CD4-positive, alpha-beta T cell (primary cell): ENCODE data around the gene LAMTOR4. TPM values are rescaled to one million over a fixed set of nuclear protein-coding genes. Genes with fewer than 3 reads are reported as not detected.

Source experiments
- ATAC-seq: fragments of 200-7000 bp; cut with Tn5 transposase; one replicate; pipeline ENCODE4 v1.10.0; 2022; ENCODE audit warnings: mild to moderate bottlenecking; ENCODE audit not compliant: poor library complexity
- CTCF ChIA-PET: fragments of 350-600 bp; sonication (Branson Sonifier 250); formaldehyde crosslinking; loops from one replicate; lab custom pipeline; 2021; ENCODE audit warnings: antibody characterized with exemption, inconsistent platforms; lab: Charles Lee
- POLR2A ChIA-PET: fragments of 350-600 bp; sonication (Branson Sonifier 250); formaldehyde crosslinking; loops from one replicate; lab custom pipeline; 2021; ENCODE audit warnings: antibody characterized with exemption, inconsistent platforms; lab: Charles Lee
- DNase-seq, 14 experiments: peaks; one replicate each; pipeline ENCODE4 v3.0.0-alpha.2; 2013 to 2020; ENCODE audit warnings: mixed read lengths in 2 of 14
- H3K27ac ChIP-seq, 2 donors: one replicate each; pipeline versions ENCODE4 v1.5.1 to v1.7.0; 2013; ENCODE audit warnings: low read length in 2 of 2, low read depth in 1 of 2, mild to moderate bottlenecking in 1 of 2
- H3K27me3 ChIP-seq, 2 experiments: 1 replicate in 1 of 2; 2 replicates in 1 of 2; pipeline versions ENCODE4 v1.6.1 to v1.7.0; 2013; ENCODE audit warnings: low read length in 2 of 2, control low read depth in 1 of 2, mild to moderate bottlenecking in 1 of 2, moderate library complexity in 1 of 2; ENCODE audit not compliant: insufficient read depth in 2 of 2, control insufficient read depth in 1 of 2
- H3K36me3 ChIP-seq: one replicate; pipeline ENCODE4 v1.6.1; 2013; ENCODE audit warnings: low read length, control low read depth; ENCODE audit not compliant: insufficient read depth
- H3K4me1 ChIP-seq: one replicate; pipeline ENCODE4 v1.6.1; 2013; ENCODE audit warnings: low read length, control low read depth; ENCODE audit not compliant: insufficient read depth
- H3K4me3 ChIP-seq: one replicate; pipeline ENCODE4 v1.5.1; 2013; ENCODE audit warnings: mild to moderate bottlenecking, low read length, moderate library complexity
- H3K9me3 ChIP-seq, 2 experiments: 1 replicate in 1 of 2; 2 replicates in 1 of 2; pipeline versions ENCODE4 v1.6.1 to v1.7.0; 2013; ENCODE audit warnings: low read length in 2 of 2, mild to moderate bottlenecking in 2 of 2, control low read depth in 1 of 2, moderate library complexity in 1 of 2; ENCODE audit not compliant: control insufficient read depth in 1 of 2, insufficient read depth in 1 of 2
- H3K27ac Mint-ChIP-seq: one replicate; pipeline ENCODE4 v1.8.0; 2020; ENCODE audit warnings: mixed read lengths
- H3K27me3 Mint-ChIP-seq: one replicate; pipeline ENCODE4 v1.8.0; 2021; ENCODE audit warnings: mixed read lengths
- H3K36me3 Mint-ChIP-seq: one replicate; pipeline ENCODE4 v1.8.0; 2021; ENCODE audit warnings: low read depth, mixed read lengths
- H3K4me1 Mint-ChIP-seq: one replicate; pipeline ENCODE4 v1.8.0; 2021; ENCODE audit warnings: low read depth, mixed read lengths
- H3K4me3 Mint-ChIP-seq: one replicate; pipeline ENCODE4 v1.8.0; 2020; ENCODE audit warnings: mild to moderate bottlenecking, mixed read lengths
- H3K9me3 Mint-ChIP-seq: one replicate; pipeline ENCODE4 v1.8.0; 2020; ENCODE audit warnings: mixed read lengths
- intact Hi-C, 2 experiments: fragments of 100-400 bp; cut with DNase I in 1 of 2; cut with micrococcal nuclease in 1 of 2; formaldehyde crosslinking; loops; one replicate each; pipeline versions ENCODE4 v1.15.1 to v1.9.0; 2023 to 2025; cut with DNase I, micrococcal nuclease
- polyA plus RNA-seq, 2 donors: library from polyadenylated mRNA; unstranded; fragments of 120-200 nt; gene quantifications; one replicate each; pipeline ENCODE4 v1.2.1, GENCODE V29; 2013
- total RNA-seq, 174 experiments: library from RNA in 2 of 174; stranded (reverse) in 2 of 174; gene quantifications; one replicate each; pipeline ENCODE4 v1.2.3 and lab custom pipeline; 2021 to 2026
- TF ChIP-seq, protein P1 (sequence below): fragments of 200-600 bp; IDR thresholded peaks from one replicate; pipeline ENCODE4 v1.8.0; 2022; ENCODE audit warnings: antibody characterized with exemption, mild to moderate bottlenecking

Gene LAMTOR4
- total RNA-seq (100 to 1,000 TPM; 107 to 125 TPM), total RNA-seq (lab: John Stamatoyannopoulos, UW) (15.0 to 69.7 (median 42.8) reads per million in 172 experiments)
- polyA plus RNA-seq (2013, experiment 1 of 2): 198 TPM
- polyA plus RNA-seq (2013, experiment 2 of 2): 173 TPM

DNA sequence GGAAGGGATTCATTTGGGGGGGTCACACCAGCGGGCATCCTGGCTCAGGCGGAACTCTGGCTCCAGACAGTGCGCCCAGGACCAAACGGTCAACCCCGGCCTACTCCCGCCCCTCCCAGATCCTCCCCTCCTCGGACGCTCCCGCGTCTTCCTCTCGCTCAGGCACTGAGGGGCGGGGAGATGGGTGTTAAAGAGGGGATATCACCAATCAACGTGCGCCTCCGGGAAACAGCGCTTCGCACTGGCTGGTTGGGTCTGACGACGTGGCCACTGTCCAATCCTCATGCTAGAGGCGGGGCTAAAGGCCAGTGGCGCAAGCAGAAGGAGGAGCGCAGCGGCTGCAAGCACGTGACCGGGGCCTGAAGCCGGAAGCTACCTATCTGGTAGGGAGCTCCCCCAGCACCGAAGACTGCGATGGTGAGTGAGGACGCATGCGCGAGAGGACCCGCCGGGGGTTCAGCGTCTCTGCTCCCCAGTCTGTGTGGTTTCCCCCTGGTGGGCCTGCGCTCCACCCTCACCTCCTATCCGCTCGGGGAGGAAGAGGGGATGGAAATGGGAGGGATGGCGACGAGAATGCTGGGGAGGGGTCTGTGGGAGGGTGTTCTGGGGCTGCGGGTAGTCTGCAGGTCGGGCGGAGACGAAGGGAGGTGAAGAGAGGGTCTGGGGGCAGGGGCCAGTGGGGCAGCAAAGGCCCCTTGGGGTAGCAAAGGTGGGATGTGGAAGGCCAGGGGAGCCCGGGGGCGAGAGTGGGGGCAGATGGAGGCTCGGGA lies at the start of gene LAMTOR4:
TSS of gene LAMTOR4 (plus strand) at position 360 of the 770 bp plus-strand sequence. CDS start at position 415, 55 bp downstream.
- peaks cover 14% of the 10 kb centered on the region for H3K36me3 ChIP-seq
- H3K36me3 Mint-ChIP-seq: peaks cover 43% of the 10 kb centered on the region
- ATAC-seq: peak; percentile 95
- peak; percentile 94 to 100 (median 97) for DNase-seq
- TF ChIP-seq, protein P1, sequence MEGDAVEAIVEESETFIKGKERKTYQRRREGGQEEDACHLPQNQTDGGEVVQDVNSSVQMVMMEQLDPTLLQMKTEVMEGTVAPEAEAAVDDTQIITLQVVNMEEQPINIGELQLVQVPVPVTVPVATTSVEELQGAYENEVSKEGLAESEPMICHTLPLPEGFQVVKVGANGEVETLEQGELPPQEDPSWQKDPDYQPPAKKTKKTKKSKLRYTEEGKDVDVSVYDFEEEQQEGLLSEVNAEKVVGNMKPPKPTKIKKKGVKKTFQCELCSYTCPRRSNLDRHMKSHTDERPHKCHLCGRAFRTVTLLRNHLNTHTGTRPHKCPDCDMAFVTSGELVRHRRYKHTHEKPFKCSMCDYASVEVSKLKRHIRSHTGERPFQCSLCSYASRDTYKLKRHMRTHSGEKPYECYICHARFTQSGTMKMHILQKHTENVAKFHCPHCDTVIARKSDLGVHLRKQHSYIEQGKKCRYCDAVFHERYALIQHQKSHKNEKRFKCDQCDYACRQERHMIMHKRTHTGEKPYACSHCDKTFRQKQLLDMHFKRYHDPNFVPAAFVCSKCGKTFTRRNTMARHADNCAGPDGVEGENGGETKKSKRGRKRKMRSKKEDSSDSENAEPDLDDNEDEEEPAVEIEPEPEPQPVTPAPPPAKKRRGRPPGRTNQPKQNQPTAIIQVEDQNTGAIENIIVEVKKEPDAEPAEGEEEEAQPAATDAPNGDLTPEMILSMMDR: peak; percentile 9
- no peaks in the 10 kb centered on the region for H3K9me3 ChIP-seq
- no peaks in the 10 kb centered on the region for H3K27me3 ChIP-seq
- no peaks in the 10 kb centered on the region for H3K27me3 Mint-ChIP-seq
- peaks cover 38% of the 10 kb centered on the region for H3K4me1 Mint-ChIP-seq
- H3K9me3 Mint-ChIP-seq: no peaks in the 10 kb centered on the region
- POLR2A ChIA-PET: interaction anchor here (0.6 to 4.0 kb wide), 37 partner anchors 10 to 437 kb away, joined by 3 to 53 read pairs (median 7); partner anchors contain the start of genes AP4M1, FBXO24, GAL3ST4 and GPC2
- H3K27ac Mint-ChIP-seq: peak within 1 kb of the TSS; percentile 95
- intact Hi-C loops: loop anchor here (1.0 to 2.0 kb wide), 4 partner anchors 10 to 29 kb away; partner anchors contain the start of genes GPC2 (in 2 of the 2), STAG3 (in 2 of the 2) and TRAPPC14 (in 1 of the 2)
- peak within 1 kb of the TSS; percentile 99 for H3K4me3 ChIP-seq
- H3K27ac ChIP-seq: peak within 1 kb of the TSS; percentile 93 to 94
- H3K4me1 ChIP-seq: peaks cover 41% of the 10 kb centered on the region
- CTCF ChIA-PET: interaction anchor here (0.6 to 2.2 kb wide), 6 partner anchors 9 to 1269 kb away, joined by 3 to 9 read pairs (median 4); no protein-coding TSS in a partner anchor
- H3K4me3 Mint-ChIP-seq: peak within 1 kb of the TSS; percentile 92

GRCh38 chr7:100099452-100099851 lies 49.3 kb upstream of the LAMTOR4 start:
- DNase-seq: no peak
- no peak for ATAC-seq
- peaks cover 72% of the 10 kb centered on the region for H3K36me3 Mint-ChIP-seq
- ChIA-PET POLR2A (interaction anchor here (1.2 to 3.7 kb wide), 4 partner anchors 10 to 50 kb away, joined by 3 to 50 read pairs (median 31); partner anchors contain the start of genes CNPY4, COPS6, TAF6 and ZSCAN21), CTCF (interaction anchor here (1.3 kb wide), 1 partner anchor 31 kb away, joined by 7 read pairs; no protein-coding TSS in a partner anchor)
- no peaks in the 10 kb centered on the region for H3K9me3 Mint-ChIP-seq
- H3K27ac Mint-ChIP-seq: peak overlapping the region; percentile 98
- no peaks in the 10 kb centered on the region for H3K27me3 ChIP-seq
- peaks cover 38% of the 10 kb centered on the region for H3K4me1 ChIP-seq
- no peaks in the 10 kb centered on the region for H3K9me3 ChIP-seq
- no peaks in the 10 kb centered on the region for H3K27me3 Mint-ChIP-seq
- H3K4me3 ChIP-seq: peak overlapping the region; percentile 97
- TF ChIP-seq, protein P1: no peak
- intact Hi-C loops: loop anchor here in 1 of 2 experiments (2.0 kb wide), 1 partner anchor 17 kb away; no protein-coding TSS in a partner anchor
- H3K4me1 Mint-ChIP-seq: peaks cover 47% of the 10 kb centered on the region
- peak overlapping the region; percentile 90 to 95 for H3K27ac ChIP-seq
- peak overlapping the region; percentile 98 for H3K4me3 Mint-ChIP-seq
- peaks cover 59% of the 10 kb centered on the region for H3K36me3 ChIP-seq

- intact Hi-C loops: loop anchor here (1.0 to 2.0 kb wide), 6 partner anchors 11 to 50 kb away; partner anchors contain the start of genes CNPY4 (in 2 of the 2), MBLAC1 (in 2 of the 2), TAF6 (in 2 of the 2) and ZNF3 (in 1 of the 2)
- H3K4me1 Mint-ChIP-seq: peaks cover 47% of the 10 kb centered on the region
- no peaks in the 10 kb centered on the region for H3K27me3 Mint-ChIP-seq
These were observed 48.2 kb upstream of the LAMTOR4 start for GRCh38 chr7:100100420-100101015.

More at GRCh38 chr7:100100420-100101015, 48.2 kb upstream of the LAMTOR4 start:
- ChIA-PET POLR2A (interaction anchor here (0.6 to 3.7 kb wide), 29 partner anchors 8 to 959 kb away, joined by 3 to 58 read pairs (median 5); partner anchors contain the start of genes CNPY4, COPS6, FBXO24 and GPC2), CTCF (interaction anchor here (0.8 to 3.2 kb wide), 4 partner anchors 17 to 464 kb away, joined by 3 to 14 read pairs (median 6); partner anchors contain the start of gene MBLAC1)
- Mint-ChIP-seq H3K27ac (peak overlapping the region; percentile 98), H3K9me3 (no peaks in the 10 kb centered on the region), H3K36me3 (peaks cover 64% of the 10 kb centered on the region), H3K4me3 (peak overlapping the region; percentile 98)
- peak overlapping the region; percentile 90 to 95 for H3K27ac ChIP-seq
- H3K4me3 ChIP-seq: peak overlapping the region; percentile 97
- ATAC-seq (peak; percentile 72), DNase-seq (peak; percentile 70 to 95 (median 82))
- no peaks in the 10 kb centered on the region for H3K27me3 ChIP-seq
- no peaks in the 10 kb centered on the region for H3K9me3 ChIP-seq
- peaks cover 38% of the 10 kb centered on the region for H3K4me1 ChIP-seq
- peaks cover 53% of the 10 kb centered on the region for H3K36me3 ChIP-seq
- TF ChIP-seq, protein P1: no peak
